Muscle of back (tissue), 11 donors: ENCODE results near the gene CALML4. TPM values are rescaled to one million over a fixed set of nuclear protein-coding genes. Genes with fewer than 3 reads are reported as not detected.
"Not testable (repeated sequence)": the region's sequence is repeated elsewhere in the genome, so short reads cannot be mapped to it uniquely, and the experiment has no call there.

ENCODE experiments used
- DNase-seq, 3 donors: peaks; one replicate each; pipeline versions ENCODE4 v3.0.0 to v3.0.0-alpha.2; 2013
- polyA plus RNA-seq, 10 donors: library from polyadenylated mRNA; unstranded; fragments of 120-200 nt; gene quantifications; one replicate each; pipeline ENCODE4 v1.2.1, GENCODE V29; 2013; ENCODE audit not compliant: insufficient read length in 10 of 10

The CALML4 gene
- polyA plus RNA-seq, 10 donors: 6.0 to 9.3 (median 7.3) TPM

DNA sequence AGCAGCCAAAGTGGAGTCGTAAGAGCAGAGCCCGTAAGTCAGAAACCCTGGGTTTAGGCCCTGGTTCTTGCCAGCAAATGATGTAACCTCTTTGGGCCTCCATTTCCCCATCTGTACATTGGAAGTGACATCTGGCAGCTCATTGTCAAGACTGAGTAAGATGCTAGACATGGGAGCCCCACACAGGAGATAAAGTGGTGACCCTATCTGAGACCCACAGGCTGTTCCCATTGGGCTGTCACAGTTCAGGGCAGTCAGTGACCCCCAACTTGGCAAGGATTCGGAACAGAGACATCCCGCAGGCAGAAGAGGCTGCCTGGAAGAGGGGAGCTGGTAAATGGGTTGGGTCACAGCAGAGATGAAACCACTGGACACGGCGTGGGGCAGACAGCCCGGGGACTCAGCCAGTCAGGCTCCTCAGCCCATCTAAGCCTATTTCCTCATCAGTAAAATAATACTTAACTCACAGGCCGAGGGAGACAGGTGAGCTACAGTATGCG is 22.6 kb upstream of the CALML4 start:
- no peak for DNase-seq

GRCh38 chr15:68225442-68225841 is 20.3 kb upstream of the CALML4 start:
- DNase-seq: not testable (repeated sequence)

DNA sequence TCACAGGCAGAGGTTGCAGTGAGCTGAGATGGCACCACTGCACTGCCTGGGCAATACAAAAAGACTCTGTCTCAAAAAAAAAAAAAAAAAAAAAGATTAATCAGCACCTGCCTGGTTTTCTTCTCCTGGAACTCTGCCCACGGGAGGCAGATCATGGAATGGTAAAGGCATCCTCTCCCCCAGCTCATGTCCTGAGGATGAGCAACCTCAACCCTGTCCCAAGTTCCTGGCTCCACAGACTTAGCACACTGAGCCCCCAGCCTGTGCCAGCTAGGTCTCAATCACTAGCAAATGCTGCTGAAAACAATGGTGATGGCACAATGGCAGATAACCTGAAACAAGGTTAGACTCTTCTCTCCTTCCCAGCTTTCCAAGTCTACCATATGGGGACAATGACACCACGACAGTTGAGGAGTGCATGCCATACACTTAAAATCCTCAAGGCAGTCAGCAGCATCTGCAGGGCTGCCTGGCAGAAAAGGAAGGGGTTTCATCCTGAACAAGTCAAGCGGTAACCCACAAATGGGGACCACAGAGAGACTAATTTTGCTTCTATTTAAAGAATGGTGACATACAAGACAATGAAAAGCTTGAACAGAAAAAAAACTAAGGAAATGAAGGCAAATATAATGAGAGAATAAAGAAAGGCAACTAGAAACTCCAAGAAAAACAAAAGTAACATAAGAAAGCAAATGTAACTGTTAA is 19.6 kb upstream of the CALML4 start:
- no peak for DNase-seq

- DNase-seq: no peak
These were observed 19.0 kb upstream of the CALML4 start for GRCh38 chr15:68224108-68224507.

DNA sequence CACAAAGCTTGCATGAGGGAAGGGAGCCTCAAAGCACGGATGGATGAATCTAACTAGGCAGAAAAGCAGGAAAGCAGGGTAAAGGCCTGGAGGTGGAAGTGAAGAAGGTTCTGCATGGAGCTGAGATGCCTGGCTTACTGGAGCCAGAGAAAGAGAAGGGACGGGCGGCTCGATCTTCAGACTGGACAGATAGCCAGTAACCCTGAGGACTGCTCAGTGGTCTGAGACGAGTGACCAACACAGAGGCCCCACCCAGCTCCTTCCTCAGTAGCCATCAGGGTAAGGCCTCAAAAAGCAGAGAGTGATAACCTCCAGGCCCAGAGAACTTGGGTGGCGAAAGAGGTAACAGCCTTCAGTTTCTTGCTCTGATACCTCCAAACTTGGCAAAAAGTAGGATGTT is 18.0 kb upstream of the CALML4 start:
- no peak for DNase-seq

- not testable (repeated sequence) for DNase-seq
These were observed 17.3 kb upstream of the CALML4 start for GRCh38 chr15:68222432-68222743.

DNA sequence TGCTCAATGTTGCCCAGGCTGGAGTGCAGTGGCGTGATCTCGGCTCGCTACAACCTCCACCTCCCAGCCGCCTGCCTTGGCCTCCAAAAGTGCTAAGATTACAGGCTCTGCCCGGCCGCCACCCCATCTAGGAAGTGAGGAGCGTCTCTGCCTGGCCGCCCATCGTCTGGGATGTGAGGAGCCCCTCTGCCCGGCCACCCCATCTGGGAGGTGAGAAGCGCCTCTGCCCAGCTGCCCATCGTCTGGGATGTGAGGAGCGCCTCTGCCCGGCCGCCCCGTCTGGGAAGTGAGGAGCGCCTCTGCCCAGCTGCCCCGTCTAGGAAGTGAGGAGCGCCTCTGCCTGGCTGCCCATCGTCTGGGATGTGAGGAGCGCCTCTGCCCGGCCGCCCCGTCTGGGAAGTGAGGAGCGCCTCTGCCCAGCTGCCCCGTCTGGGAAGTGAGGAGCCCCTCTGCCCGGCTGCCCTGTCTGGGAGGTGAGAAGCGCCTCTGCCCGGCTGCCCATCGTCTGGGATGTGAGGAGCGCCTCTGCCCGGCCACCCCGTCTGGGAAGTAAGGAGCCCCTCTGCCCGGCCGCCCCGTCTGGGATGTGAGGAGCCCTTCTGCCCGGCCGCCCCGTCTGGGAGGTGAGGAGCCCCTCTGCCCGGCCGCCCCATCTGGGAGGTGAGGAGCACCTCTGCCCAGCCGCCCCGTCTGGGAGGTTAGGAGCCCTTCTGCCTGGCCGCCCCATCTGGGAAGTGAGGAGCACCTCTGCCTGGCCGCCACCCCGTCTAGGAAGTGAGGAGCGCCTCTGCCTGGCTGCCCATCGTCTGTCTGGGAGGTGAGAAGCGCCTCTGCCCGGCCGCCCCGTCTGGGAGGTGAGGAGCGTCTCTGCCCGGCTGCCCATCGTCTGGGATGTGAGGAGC is 16.6 kb upstream of the CALML4 start:
- DNase-seq: not testable (repeated sequence)

DNA sequence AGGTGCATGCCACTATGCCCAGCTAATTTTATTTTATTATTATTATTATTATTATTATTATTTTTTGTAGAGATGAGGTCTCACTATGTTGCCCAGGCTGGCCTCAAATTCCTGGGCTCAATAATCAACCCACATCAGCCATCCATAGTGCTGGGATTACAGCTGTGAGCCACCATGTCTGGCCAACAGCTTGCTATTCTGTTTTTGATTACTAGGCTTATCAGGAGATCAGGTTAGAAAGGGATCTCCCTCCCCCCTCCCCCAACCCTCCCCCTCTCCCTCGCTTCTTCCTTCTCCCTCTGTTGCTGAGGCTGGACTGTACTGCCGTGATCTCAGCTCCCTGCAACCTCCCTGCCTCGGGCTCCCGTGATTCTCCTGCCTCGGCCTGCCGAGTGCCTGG is 15.8 kb upstream of the CALML4 start:
- no peak for DNase-seq

DNA sequence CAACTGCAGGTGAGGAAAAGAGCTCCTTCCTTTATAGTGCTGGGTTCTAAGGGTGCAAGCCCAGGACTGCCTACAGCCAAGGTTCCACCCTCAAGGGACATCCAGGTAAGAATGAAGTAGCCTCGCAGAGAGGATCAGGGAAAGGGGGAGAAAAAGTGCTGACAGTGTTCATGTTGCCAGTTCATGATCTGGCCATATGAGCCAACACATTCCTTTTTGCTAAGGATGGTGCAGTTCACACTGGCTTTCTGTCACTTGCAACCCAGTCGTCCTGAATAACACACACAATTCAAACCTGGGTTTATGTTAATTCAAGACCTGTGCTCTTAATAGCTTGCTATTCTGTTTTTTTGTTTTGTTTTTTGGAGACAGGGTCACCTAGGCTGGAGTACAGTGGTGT is 15.4 kb upstream of the CALML4 start:
- DNase-seq: no peak

DNA sequence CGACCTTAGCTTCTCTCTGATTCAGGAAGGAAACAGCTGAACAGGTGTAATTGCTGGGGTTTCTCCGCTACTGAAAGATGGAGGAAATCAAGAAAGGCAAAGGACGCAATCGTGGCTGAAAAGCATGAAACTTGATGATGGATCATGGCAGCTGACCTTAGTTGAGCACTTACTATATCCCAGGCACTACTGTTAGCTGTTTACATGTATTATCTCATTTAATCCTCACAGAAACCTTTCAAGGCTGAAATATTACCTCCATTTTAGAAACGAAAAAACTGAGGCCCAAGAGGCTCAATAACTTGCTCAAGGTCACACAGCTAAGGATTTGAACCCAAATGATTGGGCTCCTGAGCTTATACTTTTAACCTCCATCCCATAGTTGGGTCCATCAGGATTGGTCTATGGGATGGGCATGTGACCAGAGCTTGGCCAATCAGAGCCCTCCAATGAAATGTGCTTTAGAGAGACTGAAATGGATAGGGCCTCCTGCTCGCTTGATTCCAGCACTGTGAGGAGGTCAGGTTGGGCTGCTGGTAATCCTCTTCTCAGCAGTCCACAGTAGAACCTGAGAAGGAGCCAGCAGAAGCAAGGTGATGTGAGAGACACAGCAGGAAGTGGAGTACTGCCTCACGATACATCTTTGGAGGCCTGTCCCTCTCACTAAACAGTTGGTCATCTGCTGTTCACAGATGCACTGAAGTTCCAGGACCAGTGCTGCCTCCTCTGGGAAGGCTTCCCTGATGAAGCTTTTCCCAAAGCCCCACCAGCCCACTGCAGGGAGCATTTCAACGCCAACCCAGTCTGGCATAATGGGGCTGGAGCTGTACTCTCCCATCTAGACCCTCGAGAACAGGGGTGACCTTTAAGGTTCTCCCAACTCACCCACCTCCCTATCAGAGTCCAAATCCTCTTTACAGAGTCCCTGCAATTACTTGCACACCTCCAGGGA is 14.0 kb upstream of the CALML4 start:
- no peak for DNase-seq

DNA sequence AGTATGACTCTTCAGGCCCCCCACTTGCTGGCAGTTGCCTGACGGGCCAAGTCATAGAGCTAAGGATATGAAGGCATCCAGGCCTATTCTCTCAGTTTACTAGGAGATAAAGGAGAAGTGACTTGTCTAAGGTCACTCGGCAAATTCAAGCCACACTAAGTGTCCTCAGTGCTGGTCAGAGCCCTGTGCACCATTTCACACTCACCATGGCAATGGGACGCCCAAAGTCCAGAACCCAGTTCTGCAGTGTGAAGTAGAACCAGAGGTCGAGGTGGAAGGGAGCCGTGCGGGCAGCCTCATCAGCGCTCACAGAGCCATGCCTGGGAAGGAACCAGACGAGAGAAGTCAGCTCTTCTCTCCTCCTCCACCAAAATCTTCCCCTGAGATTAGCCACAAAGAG is 13.2 kb upstream of the CALML4 start:
- DNase-seq: no peak

DNA sequence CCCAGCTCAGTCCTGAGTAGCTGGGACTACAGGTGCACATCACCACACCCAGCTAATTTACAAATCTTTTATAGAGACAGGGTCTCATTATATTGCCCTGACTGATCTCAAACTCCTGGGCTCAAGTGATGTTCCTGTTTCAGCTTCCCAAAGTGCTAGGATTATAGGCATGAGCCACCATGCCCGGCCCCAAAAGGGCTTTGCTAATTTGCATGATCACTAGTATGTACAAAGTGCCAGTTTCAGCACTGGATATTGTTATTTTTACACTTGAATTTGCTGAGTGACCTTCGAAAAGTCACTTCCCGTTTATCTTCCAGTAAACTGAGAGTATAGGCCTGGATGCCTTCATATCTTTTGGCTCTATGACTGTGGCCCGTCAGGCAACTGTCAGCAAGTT is 12.2 kb upstream of the CALML4 start:
- DNase-seq: no peak

- no peak for DNase-seq
These were observed 9.7 kb upstream of the CALML4 start for GRCh38 chr15:68214838-68215254.

- no peak for DNase-seq
These were observed 9.1 kb upstream of the CALML4 start for GRCh38 chr15:68213991-68214837.

DNA sequence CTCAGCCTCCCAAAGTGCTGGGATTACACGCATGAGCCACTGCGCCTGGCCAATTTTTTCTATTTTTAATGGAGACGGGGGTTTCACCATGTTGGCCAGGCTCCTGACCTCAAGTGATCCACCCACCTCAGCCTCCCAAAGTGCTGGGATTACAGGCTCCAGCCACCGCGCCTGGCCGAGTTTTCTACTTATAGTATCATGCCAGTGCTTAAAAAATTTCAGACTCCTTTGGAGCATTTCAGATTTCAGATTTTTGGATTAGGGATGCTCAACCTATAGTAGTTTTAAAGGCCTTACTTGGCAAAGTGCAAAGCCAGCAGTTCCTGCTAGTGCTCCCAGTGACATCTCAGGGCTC is 8.3 kb upstream of the CALML4 start:
- not testable (repeated sequence) for DNase-seq

- DNase-seq: no peak
These were observed 6.7 kb upstream of the CALML4 start for GRCh38 chr15:68211656-68212320.

- DNase-seq: peak; percentile 49 to 84 (median 67)
These were observed 5.9 kb upstream of the CALML4 start for GRCh38 chr15:68210821-68211655.

- no peak for DNase-seq
These were observed 5.3 kb upstream of the CALML4 start for GRCh38 chr15:68210409-68210756.

DNA sequence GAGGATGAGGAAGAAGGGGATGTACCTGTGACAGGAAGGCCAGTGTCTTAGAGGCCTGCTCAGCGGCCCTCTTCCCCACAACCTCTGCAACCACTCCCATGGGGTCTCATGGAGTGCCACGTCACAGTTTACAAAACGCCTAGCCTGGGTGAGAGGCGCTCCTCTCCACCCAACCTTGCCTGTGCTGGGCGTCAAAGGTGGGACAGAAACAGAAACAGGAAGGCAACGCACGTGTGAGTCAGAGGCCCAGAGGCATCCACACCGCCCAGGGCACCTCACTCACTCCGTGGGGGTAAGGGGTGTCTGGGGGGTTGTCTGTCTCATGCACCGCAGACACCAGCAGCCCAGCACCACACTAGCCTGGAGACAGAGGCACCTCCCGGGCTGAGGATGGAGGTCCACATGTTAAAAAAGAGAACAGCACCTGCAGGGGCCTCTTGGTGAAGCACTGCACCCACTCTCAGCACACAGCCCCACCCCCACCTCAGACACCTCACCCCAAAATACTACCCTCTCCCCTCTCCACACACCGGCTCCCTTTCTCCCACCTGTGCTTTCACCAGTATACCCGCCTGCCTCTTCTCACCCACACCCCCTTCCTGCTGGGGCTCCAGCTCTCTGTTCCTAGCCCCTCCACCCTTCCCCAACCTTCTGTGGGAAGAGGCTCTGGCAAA is 4.7 kb upstream of the CALML4 start:
- no peak for DNase-seq
